Stimulated activated CD8-positive, alpha-beta memory T cell treated with anti-CD3 and anti-CD28 coated beads, Interleukin-15, amount 100 ng/mL, for 48 hours (primary cell): ENCODE data around the gene ADAMTS9.

Experiments used
- DNase-seq, 2 donors: peaks; one replicate each; pipeline ENCODE4 v3.0.0-alpha.2; 2020; ENCODE audit warnings: low read depth in 2 of 2

ADAMTS9 gene

DNA sequence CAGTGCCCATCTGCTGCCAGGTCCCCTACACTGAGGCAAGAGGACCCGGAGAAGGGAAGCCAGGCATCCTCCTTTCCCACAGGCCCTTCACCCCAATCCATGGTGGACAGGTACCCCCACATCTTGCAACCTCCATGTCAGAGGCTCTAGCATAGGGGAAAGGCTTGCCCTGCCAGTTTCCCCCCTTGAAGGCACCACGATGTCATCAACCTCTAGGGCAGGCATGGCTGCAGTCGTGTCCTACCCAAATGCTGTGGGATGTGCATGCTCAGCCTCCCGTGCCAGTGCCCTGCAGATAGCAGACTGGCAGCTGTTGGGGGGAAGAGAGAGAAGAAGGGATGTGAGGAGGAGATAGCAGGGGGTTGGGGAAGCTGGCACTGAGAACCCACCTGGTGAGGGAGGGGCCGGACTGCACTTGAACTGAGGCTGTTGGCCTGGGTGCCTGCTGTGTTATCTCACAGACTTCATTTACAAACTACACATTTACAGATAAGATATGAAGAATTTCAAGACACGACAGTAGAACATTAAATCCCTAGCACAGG is 197.5 kb downstream of the ADAMTS9 start:
- DNase-seq = no peak

DNA sequence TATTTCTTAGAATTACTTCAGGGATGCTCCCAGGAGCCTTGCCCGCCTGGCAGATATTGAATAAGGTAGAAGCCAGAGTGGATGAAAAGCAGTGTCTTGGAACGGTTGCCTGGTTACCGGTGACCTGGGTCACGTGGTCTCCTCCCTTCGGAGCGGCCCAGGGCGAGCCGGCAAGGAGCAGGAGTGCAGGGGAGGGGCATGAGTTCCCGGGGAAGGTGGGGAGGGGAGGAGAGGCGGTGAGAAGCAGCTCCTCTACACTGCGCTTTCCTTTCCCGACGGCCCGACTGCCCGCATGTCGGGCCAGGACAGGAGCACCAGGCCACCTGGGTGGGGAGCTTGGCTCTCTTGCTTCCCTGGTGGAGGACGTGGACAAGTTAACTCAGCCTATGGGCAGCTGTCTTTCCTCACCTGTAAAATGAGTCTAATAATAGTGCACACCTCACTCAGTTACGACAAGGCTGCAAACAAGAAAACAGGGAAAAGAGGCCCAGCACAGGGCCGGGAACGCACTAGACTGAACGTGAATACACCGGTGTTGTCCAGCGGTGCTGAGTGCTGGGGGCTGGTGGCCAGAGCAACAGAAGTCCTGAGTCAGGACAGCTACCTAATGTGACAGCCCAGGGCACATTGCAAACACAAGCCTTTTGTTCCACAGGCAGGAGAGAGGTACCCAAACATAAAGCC is 198.3 kb downstream of the ADAMTS9 start:
- no peak for DNase-seq

DNA sequence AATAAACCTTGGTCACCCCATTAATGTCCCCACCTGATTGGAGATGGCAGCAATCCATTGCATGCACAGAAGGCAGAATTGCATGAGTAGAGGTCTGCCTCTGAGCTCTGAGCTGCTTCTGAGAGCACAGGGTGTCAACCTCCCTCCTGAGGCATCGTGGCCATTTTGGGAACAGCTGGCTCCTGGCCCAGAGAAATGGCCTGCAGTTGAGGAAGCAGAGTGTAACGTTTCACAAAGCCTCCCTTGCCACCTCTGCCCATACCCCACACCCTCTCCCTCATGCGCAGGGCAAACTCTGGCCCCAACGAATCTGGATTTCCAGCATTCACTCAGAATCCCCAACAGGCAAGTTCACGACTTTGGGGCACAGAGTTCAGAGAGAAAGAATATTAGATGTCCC is 198.9 kb downstream of the ADAMTS9 start:
- DNase-seq = no peak

DNA sequence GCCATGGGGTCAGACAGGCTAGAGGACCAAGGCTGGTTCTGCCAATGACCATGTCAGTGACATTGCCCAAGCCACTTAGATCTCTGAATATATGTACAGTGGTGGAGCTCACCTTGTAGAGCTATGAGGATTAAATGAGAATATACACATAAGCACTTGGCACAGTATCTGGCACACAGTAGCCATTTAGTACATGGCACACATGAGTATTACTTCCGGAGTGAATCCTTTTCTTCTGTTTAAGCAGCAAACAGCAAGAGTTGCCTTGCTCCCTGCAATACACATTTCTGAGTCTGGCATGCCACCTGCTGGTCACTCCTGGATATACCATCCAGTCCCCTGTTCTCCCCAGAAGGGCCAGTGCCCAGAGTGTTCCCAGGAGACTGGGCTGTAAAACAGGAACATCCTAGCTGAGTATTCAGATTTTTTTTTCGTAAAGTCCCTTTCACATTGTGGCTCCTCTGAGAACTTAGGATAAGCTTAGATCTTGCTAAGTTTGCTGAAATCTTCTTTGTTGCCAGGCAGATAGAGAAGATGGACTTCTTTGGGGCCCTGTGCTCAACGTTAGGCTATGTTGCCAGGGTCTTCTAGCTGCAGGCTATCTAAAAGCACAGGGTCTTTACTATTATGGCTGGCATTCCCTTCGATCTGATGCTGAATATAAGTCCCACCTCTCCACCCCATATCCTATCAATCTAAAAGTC is 203.4 kb downstream of the ADAMTS9 start:
- DNase-seq = peak; percentile 14 to 42

DNA sequence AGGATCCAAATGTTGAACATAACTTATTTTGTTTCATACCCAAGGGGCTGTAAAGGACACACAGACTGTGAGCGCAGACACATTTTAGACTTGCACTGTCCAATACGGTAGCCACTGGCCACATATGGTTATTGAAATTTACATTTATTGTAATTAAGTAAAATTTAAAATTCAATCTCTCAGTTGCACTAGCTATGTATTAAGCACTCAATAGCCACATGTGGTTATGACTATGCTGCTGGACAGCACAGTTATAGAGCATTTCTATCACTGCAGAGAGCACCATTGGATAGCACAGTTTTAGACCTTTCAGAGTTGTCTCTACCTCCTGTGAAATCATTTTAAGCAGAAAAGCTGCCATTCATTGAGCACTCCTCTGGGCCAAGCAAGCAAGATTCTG is 204.3 kb downstream of the ADAMTS9 start:
- no peak for DNase-seq

DNA sequence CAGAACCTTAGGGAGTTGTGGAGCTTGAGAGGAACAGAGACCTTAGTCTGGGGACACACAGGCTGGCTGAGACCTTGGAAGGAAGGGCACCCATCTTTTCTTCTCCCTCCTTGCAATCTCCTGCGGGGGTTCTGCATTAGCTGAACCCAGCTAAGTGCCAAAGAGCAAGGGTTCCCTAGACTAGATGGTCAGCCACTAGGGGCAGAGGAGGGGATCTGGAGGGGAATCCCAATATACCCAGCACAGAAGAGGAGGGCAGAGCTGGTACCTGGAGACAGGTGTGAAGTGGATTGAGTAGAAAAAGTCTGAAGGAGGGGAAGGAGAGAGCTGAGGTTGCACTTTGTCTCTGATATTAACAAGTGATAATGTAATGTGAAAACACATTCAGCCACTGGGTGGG is 212.8 kb downstream of the ADAMTS9 start:
- DNase-seq = no peak

DNA sequence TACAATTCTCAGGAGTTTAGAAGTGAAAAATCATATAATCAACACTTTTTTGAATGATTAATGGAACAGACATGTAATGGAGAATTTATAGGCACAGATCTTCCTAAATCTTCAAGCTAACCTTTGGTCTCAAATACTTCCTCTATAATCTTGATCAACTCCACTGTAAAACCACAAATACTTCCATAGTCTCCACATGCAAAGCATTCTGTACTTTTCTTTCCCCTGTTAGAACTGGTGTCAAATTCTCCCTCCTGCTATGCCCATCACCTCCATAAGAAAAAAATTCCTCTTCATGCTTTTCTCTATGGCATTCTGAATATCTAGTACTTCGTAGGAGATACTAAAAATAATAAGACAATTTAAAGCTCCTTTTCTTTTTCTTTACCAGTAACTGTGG is 214.3 kb downstream of the ADAMTS9 start:
- no peak for DNase-seq

DNA sequence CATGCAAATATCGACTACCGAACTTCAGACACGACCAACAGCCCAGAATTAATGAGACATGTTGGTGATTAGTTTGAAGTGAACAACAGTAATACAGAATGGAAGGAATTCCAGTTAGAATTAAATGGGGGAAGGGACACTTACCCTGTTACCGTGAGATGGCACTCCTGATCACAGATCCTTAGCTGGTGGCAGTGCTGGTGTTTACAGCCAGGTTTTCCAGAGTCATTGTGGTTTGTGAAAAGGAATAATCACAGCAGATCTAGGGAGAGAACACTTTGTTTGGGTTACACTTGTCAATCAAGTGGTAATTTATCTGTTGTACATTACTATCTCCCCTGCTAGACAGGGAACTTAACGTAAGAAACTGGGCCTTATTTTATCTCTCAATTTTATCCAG is 217.4 kb downstream of the ADAMTS9 start:
- DNase-seq = no peak

DNA sequence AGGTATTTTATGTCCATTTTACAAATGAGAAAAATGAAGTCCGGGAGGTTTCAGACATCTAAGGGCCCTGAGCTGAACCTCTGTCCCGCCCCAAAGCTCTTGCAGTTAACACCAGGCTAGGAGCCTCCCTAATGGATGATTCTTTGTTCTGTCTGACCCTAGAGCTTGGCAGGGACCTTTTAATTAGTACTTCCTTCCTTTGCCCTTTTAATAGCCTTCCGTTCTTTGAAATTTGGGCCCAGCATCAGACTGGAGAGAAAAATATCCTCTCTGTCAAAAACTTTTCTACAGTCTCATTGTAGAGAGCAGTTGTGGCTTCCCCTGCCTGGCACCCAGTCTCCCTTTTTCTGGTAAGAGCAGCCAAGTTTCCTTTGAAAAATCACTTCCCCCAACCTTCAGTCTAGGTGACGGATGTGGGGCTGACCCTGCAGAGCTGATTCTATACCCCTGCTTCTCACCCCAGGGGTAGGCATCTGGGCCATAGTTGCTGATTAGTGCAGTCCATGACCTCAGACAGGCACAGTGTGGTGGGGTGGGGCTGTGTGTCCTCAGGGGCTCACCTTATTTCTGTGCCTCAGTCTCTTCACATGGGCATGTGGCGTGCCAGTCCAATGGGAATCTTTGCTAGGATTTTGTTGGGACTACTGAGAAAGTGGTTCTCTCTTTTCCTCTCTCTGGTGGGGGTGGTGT is 220.4 kb downstream of the ADAMTS9 start:
- DNase-seq = no peak
